Left lobe of liver (tissue), 2 donors: ENCODE data around the gene CCDC74B. TPM values are rescaled to one million over a fixed set of nuclear protein-coding genes. Genes with fewer than 3 reads are reported as not detected.
"Not testable (repeated sequence)": the region's sequence is repeated elsewhere in the genome, so short reads cannot be mapped to it uniquely, and the experiment has no call there.

ENCODE experiments used
- ATAC-seq: fragments of 200-7000 bp; cut with Tn5 transposase; one replicate; pipeline ENCODE4 v1.9.1; 2020; ENCODE audit warnings: mild to moderate bottlenecking, moderate library complexity
- DNase-seq: peaks from one replicate; pipeline ENCODE4 v3.0.0-alpha.2; 2020; ENCODE audit warnings: low spot score
- total RNA-seq: library from RNA; stranded (reverse); gene quantifications from one replicate; pipeline ENCODE4 v1.2.1, GENCODE V29; 2021
- donor health status: DM: no; HTN: no; CAD: no; lungs with moderate emphysema.
- donor health status: DM: no; HTN: yes; CAD: no.

The CCDC74B gene
- total RNA-seq, 1 donor from 2014 or later, result not detected

DNA sequence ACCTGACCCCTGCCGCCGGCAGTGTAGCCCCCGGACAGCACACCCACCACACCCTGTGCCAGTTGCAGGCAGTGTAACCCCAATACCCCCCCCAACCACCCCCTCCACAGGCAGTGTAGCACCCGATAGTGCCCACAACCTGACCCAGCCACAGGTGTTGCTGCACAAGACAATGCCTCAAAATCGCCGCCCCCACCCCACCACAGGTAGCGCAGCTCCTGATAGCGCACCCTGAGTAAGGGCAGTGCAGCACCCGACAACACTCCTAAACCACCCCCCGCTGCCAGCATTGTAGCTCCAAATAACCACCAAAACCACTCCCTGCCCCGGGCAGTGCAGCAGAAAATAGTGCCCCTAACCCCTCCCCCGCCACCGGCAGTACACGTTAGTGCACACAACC is 16.4 kb downstream of the CCDC74B start:
- not testable (repeated sequence) for DNase-seq, ATAC-seq

DNA sequence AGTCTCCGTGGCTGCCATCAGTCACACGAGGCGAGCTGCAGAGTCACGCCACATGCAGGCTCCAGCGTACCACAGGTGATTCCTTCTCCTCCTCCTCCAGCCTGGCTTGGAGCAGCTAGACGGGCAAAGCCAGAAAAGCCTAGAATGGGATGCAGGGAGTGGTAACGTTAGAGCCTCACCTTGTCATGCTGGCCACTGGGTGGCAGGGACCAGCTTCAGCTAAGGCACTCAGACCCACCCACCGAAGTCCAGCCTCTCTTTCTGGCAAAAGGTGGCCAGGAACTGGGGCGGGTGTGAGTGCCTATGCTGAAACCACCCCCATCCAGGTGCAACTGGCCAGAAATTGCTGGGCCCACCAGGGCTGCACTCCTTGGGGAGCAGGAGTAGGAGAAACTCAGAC is 17.2 kb downstream of the CCDC74B start:
- ATAC-seq, DNase-seq: not testable (repeated sequence)

- DNase-seq, ATAC-seq: not testable (repeated sequence)
Measured at GRCh38 chr2:130120924-130121323, 24.0 kb downstream of the CCDC74B start.

DNA sequence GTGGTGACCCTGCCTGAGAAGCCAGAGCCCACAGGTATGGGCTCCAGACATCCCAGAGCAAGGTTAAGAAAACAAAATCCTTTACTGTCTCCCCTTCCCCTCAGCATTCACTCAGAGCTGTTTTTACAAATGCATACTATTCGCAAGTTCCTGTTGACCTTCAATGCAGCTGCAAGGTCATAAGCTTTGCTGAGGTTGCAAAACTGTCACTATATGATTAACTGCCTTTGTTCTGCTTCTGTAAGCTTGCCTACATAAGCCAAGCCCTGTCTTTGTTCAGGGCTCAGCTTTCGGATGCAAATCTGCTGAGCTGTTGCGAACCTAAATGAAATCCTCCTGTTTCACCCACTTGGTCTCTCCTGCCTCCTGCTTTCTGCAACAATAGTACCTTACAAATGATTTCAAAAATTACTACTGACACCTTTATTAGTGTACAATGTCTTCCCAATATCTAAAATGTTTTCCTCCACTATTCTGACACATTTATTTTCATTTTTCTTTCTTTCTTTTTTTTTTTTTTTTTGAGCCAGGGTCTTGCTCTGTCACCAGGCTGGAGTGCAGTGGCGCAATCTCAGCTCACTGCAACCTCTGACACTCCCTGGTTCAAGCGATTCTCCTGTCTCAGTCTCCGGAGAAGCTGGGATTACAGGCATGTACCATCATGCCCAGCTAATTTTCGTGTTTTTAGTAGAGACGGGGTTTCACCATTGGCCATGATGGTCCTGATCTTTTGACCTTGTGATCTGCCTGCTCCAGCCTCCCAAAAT is 42.1 kb downstream of the CCDC74B start:
- not testable (repeated sequence) for DNase-seq, ATAC-seq

Other genes with a start within 250 kb of the CCDC74B start
- not detected for gene RAB6C, start 165.4 kb downstream of the CCDC74B start, total RNA-seq
- gene POTEF, start 15.9 kb downstream of the CCDC74B start, total RNA-seq, result not detected
- 27.8 TPM for gene SMPD4, start 36.5 kb upstream of the CCDC74B start, total RNA-seq
- gene MZT2B, start 37.1 kb upstream of the CCDC74B start, total RNA-seq, result 138 TPM
- not detected for gene TUBA3E, start 53.3 kb upstream of the CCDC74B start, total RNA-seq
- gene IMP4, start 197.8 kb upstream of the CCDC74B start, total RNA-seq, result 69.5 TPM
- gene PTPN18, start 210.9 kb upstream of the CCDC74B start, total RNA-seq, result 45.6 TPM